Measurements from ENCODE around the gene DOCK9.

- TF ChIP-seq, protein P1, sequence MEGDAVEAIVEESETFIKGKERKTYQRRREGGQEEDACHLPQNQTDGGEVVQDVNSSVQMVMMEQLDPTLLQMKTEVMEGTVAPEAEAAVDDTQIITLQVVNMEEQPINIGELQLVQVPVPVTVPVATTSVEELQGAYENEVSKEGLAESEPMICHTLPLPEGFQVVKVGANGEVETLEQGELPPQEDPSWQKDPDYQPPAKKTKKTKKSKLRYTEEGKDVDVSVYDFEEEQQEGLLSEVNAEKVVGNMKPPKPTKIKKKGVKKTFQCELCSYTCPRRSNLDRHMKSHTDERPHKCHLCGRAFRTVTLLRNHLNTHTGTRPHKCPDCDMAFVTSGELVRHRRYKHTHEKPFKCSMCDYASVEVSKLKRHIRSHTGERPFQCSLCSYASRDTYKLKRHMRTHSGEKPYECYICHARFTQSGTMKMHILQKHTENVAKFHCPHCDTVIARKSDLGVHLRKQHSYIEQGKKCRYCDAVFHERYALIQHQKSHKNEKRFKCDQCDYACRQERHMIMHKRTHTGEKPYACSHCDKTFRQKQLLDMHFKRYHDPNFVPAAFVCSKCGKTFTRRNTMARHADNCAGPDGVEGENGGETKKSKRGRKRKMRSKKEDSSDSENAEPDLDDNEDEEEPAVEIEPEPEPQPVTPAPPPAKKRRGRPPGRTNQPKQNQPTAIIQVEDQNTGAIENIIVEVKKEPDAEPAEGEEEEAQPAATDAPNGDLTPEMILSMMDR (conservative IDR thresholded peaks at IDR 0.05 in 1 of 2, IDR thresholded peaks at IDR 0.05 in 1 of 2; ENCODE audit: low read depth in 1 of 2, low read length in 2 of 2), result no peak
- TF ChIP-seq EZH2 (IDR thresholded peaks at IDR 0.05; ENCODE audit: low read length, missing control alignments), result no peak
Measured at GRCh38 chr13:98761986-98762616, 215.8 kb downstream of the DOCK9 start.
